Skin epidermis (tissue), 12 donors: ENCODE data around the gene PLXDC2.

Experiments
- H3K27ac ChIP-seq, 21 experiments: fragments of 200-600 bp; sonication (generic) in 11 of 21; one replicate each; pipeline ENCODE4 v1.5.0; 2020; ENCODE audit warnings: mild to moderate bottlenecking in 3 of 21, inconsistent platforms in 2 of 21, moderate library complexity in 2 of 21
- H3K4me3 ChIP-seq, 7 experiments: fragments of 200-600 bp; sonication (generic) in 2 of 7; one replicate each; pipeline ENCODE4 v1.5.0; 2020; ENCODE audit warnings: inconsistent platforms in 2 of 7, mild to moderate bottlenecking in 2 of 7, moderate library complexity in 1 of 7

The PLXDC2 gene

GRCh38 chr10:19847321-19847720 lies 31.1 kb downstream of the PLXDC2 start:
- Histone ChIP-seq H3K4me3 (no peak overlapping the region), H3K27ac (no peak overlapping the region)

- H3K4me3 ChIP-seq = no peak overlapping the region
- peak overlapping the region in 2 of 21 experiments; percentile 9 to 23 for H3K27ac ChIP-seq
Measured at GRCh38 chr10:19848226-19848985, 32.2 kb downstream of the PLXDC2 start.

- H3K4me3 ChIP-seq = no peak overlapping the region
- no peak overlapping the region for H3K27ac ChIP-seq
Measured at GRCh38 chr10:19853831-19854230, 37.6 kb downstream of the PLXDC2 start.

GRCh38 chr10:19857876-19858275 lies 41.6 kb downstream of the PLXDC2 start:
- Histone ChIP-seq H3K4me3 (no peak overlapping the region), H3K27ac (no peak overlapping the region)

GRCh38 chr10:19860107-19860506 lies 43.9 kb downstream of the PLXDC2 start:
- Histone ChIP-seq H3K4me3 (no peak overlapping the region), H3K27ac (no peak overlapping the region)

- Histone ChIP-seq H3K4me3 (no peak overlapping the region), H3K27ac (no peak overlapping the region)
Measured at GRCh38 chr10:19862811-19863515, 46.7 kb downstream of the PLXDC2 start.

GRCh38 chr10:19865676-19866075 lies 49.4 kb downstream of the PLXDC2 start:
- H3K27ac ChIP-seq = no peak overlapping the region
- H3K4me3 ChIP-seq = no peak overlapping the region

- no peak overlapping the region for H3K4me3 ChIP-seq
- no peak overlapping the region for H3K27ac ChIP-seq
Measured at GRCh38 chr10:19869370-19869769, 53.1 kb downstream of the PLXDC2 start.

- H3K4me3 ChIP-seq = no peak overlapping the region
- no peak overlapping the region for H3K27ac ChIP-seq
Measured at GRCh38 chr10:19872504-19873271, 56.5 kb downstream of the PLXDC2 start.

- Histone ChIP-seq H3K27ac (no peak overlapping the region), H3K4me3 (no peak overlapping the region)
Measured at GRCh38 chr10:19874190-19874589, 58.0 kb downstream of the PLXDC2 start.

GRCh38 chr10:19874791-19875190 lies 58.6 kb downstream of the PLXDC2 start:
- Histone ChIP-seq H3K4me3 (no peak overlapping the region), H3K27ac (no peak overlapping the region)

- no peak overlapping the region for H3K27ac ChIP-seq
- H3K4me3 ChIP-seq = no peak overlapping the region
Measured at GRCh38 chr10:19876570-19876969, 60.3 kb downstream of the PLXDC2 start.

- Histone ChIP-seq H3K4me3 (no peak overlapping the region), H3K27ac (no peak overlapping the region)
Measured at GRCh38 chr10:19877466-19878255, 61.4 kb downstream of the PLXDC2 start.

- H3K4me3 ChIP-seq = no peak overlapping the region
- no peak overlapping the region for H3K27ac ChIP-seq
Measured at GRCh38 chr10:19882621-19883020, 66.4 kb downstream of the PLXDC2 start.

GRCh38 chr10:19888061-19888660 lies 71.9 kb downstream of the PLXDC2 start:
- Histone ChIP-seq H3K27ac (no peak overlapping the region), H3K4me3 (no peak overlapping the region)

- no peak overlapping the region for H3K27ac ChIP-seq
Measured at GRCh38 chr10:19889256-19889655, 73.0 kb downstream of the PLXDC2 start.

GRCh38 chr10:19891429-19891828 lies 75.2 kb downstream of the PLXDC2 start:
- Histone ChIP-seq H3K4me3 (no peak overlapping the region), H3K27ac (no peak overlapping the region)

More at GRCh38 chr10:19889256-19889655, 73.0 kb downstream of the PLXDC2 start:
- H3K4me3 ChIP-seq = no peak overlapping the region

- no peak overlapping the region for H3K4me3 ChIP-seq
- no peak overlapping the region for H3K27ac ChIP-seq
Measured at GRCh38 chr10:19892270-19892669, 76.0 kb downstream of the PLXDC2 start.

GRCh38 chr10:19892677-19893076 lies 76.4 kb downstream of the PLXDC2 start:
- Histone ChIP-seq H3K27ac (no peak overlapping the region), H3K4me3 (no peak overlapping the region)
